Stimulated activated CD4-positive, alpha-beta T cell treated with anti-CD3 and anti-CD28 coated beads, Interleukin-12 subunit alpha, Interleukin-12 subunit beta, amount 100 ng/mL, for 24 hours (primary cell): ENCODE data around the gene CDH4.

Experiments
- DNase-seq, 2 experiments: peaks; one replicate each; pipeline ENCODE4 v3.0.0-alpha.2; 2020; ENCODE audit warnings: low read depth in 2 of 2

Gene CDH4

GRCh38 chr20:61668065-61668650 is 416.1 kb downstream of the CDH4 start:
- DNase-seq, result no peak

GRCh38 chr20:61668771-61669503 is 416.9 kb downstream of the CDH4 start:
- no peak for DNase-seq

GRCh38 chr20:61670274-61670673 is 418.2 kb downstream of the CDH4 start:
- DNase-seq, result no peak

- no peak for DNase-seq
Observed at GRCh38 chr20:61671559-61671958, 419.5 kb downstream of the CDH4 start.

- DNase-seq, result no peak
Observed at GRCh38 chr20:61673152-61673847, 421.2 kb downstream of the CDH4 start.

GRCh38 chr20:61674121-61674520 is 422.1 kb downstream of the CDH4 start:
- no peak for DNase-seq

- no peak for DNase-seq
Observed at GRCh38 chr20:61674688-61675087, 422.6 kb downstream of the CDH4 start.

GRCh38 chr20:61677928-61678327 is 425.9 kb downstream of the CDH4 start:
- no peak for DNase-seq

GRCh38 chr20:61678437-61678836 is 426.4 kb downstream of the CDH4 start:
- no peak for DNase-seq

GRCh38 chr20:61679473-61679872 is 427.4 kb downstream of the CDH4 start:
- no peak for DNase-seq

GRCh38 chr20:61680096-61680495 is 428.0 kb downstream of the CDH4 start:
- DNase-seq, result no peak

- DNase-seq, result no peak
Observed at GRCh38 chr20:61682114-61682995, 430.3 kb downstream of the CDH4 start.

- DNase-seq, result no peak
Observed at GRCh38 chr20:61682996-61683681, 431.1 kb downstream of the CDH4 start.

GRCh38 chr20:61683721-61684120 is 431.7 kb downstream of the CDH4 start:
- no peak for DNase-seq

GRCh38 chr20:61684136-61684535 is 432.1 kb downstream of the CDH4 start:
- no peak for DNase-seq

GRCh38 chr20:61684583-61685235 is 432.6 kb downstream of the CDH4 start:
- no peak for DNase-seq

- no peak for DNase-seq
Observed at GRCh38 chr20:61685462-61685861, 433.4 kb downstream of the CDH4 start.

- DNase-seq, result no peak
Observed at GRCh38 chr20:61686051-61686936, 434.2 kb downstream of the CDH4 start.

- no peak for DNase-seq
Observed at GRCh38 chr20:61688411-61688810, 436.4 kb downstream of the CDH4 start.

GRCh38 chr20:61690150-61690549 is 438.1 kb downstream of the CDH4 start:
- no peak for DNase-seq
